ENCODE results near the gene ZNF236. TPM values are rescaled to one million over a fixed set of nuclear protein-coding genes. Genes with fewer than 3 reads are reported as not detected.

The ZNF236 gene
- total and polyA plus RNA-seq, 2 donors (not counting 1 experiment from before 2014, with no cell fraction given) = 8.9 to 39.5 TPM

GRCh38 chr18:76905821-76906220, 83.5 kb downstream of the ZNF236 start:
- ChIA-PET CTCF (interaction anchor here (0.8 to 1.3 kb wide), 3 partner anchors 103 to 745 kb away, joined by 3 to 5 read pairs (median 4); no protein-coding TSS in a partner anchor), POLR2A (no interaction called here)
- H3K4me3 ChIP-seq (ENCODE audit: control extremely low read depth in 1 of 5, extremely low read depth in 1 of 5, insufficient read depth in 1 of 5, low read depth in 2 of 5, low read length in 4 of 5) = no peak overlapping the region
- H2AFZ ChIP-seq (ENCODE audit: insufficient read depth, low read depth, low read length, poor library complexity, severe bottlenecking) = no peak overlapping the region
- ATAC-seq (ENCODE audit: low read depth) (no peak), DNase-seq (no peak)
- WGBS (ENCODE audit: insufficient coverage) = 100% methylated on average over 3 of the region's 4 CpGs
- no peaks in the 10 kb centered on the region for H3K27me3 ChIP-seq (replicated peaks in 1 of 4; ENCODE audit: control extremely low read depth in 1 of 4, control insufficient read depth in 3 of 4, insufficient read depth in 4 of 4, low read length in 3 of 4)
- intact Hi-C loops (cut with micrococcal nuclease) = no loop called here
- no peaks in the 10 kb centered on the region for H3K4me1 Mint-ChIP-seq
- H3K27ac Mint-ChIP-seq = no peak overlapping the region
- TF ChIP-seq CTCF (IDR thresholded peaks at IDR 0.05) (no peak), EZH2 (IDR thresholded peaks at IDR 0.05; ENCODE audit: borderline replicate concordance, insufficient read depth, low read depth, low read length, poor library complexity, severe bottlenecking) (no peak)
- H4K20me1 ChIP-seq (ENCODE audit: control insufficient read depth, insufficient read depth, low read length, poor library complexity, severe bottlenecking) = no peaks in the 10 kb centered on the region
- H3K27me3 Mint-ChIP-seq = no peaks in the 10 kb centered on the region
- no peaks in the 10 kb centered on the region for H3K79me2 ChIP-seq (ENCODE audit: control insufficient read depth, insufficient read depth, low read length)
- no peaks in the 10 kb centered on the region for H3K9me3 Mint-ChIP-seq (ENCODE audit: insufficient read depth)
- no peaks in the 10 kb centered on the region for H3K4me1 ChIP-seq (ENCODE audit: control insufficient read depth in 2 of 2, insufficient read depth in 2 of 2, low read length in 2 of 2)
- no peak overlapping the region for H3K4me2 ChIP-seq (replicated peaks; ENCODE audit: low read depth, low read length, poor library complexity, severe bottlenecking)
- H3K9ac ChIP-seq (ENCODE audit: low read length) = no peak overlapping the region
- H3K9me3 ChIP-seq (ENCODE audit: control extremely low read depth in 1 of 3, control insufficient read depth in 2 of 3, insufficient read depth in 1 of 3, low read length in 2 of 3) = no peaks in the 10 kb centered on the region
- no peak overlapping the region for H3K27ac ChIP-seq (ENCODE audit: low read length in 2 of 2)
- H3K4me3 Mint-ChIP-seq = no peak overlapping the region
- peaks cover 4 to 50% of the 10 kb centered on the region in 2 experiments for H3K36me3 ChIP-seq (replicated peaks in 1 of 2; ENCODE audit: control extremely low read depth in 1 of 2, control insufficient read depth in 1 of 2, extremely low read depth in 1 of 2, insufficient read depth in 2 of 2, low read length in 1 of 2)

- Histone ChIP-seq H3K4me3 (ENCODE audit: control extremely low read depth in 1 of 5, extremely low read depth in 1 of 5, insufficient read depth in 1 of 5, low read depth in 2 of 5, low read length in 4 of 5) (no peak overlapping the region), H3K27me3 (replicated peaks in 1 of 4; ENCODE audit: control extremely low read depth in 1 of 4, control insufficient read depth in 3 of 4, insufficient read depth in 4 of 4, low read length in 3 of 4) (no peaks in the 10 kb centered on the region), H3K9me3 (ENCODE audit: control extremely low read depth in 1 of 3, control insufficient read depth in 2 of 3, insufficient read depth in 1 of 3, low read length in 2 of 3) (no peaks in the 10 kb centered on the region), H3K4me1 (ENCODE audit: control insufficient read depth in 2 of 2, insufficient read depth in 2 of 2, low read length in 2 of 2) (no peaks in the 10 kb centered on the region), H3K9ac (ENCODE audit: low read length) (no peak overlapping the region), H2AFZ (ENCODE audit: insufficient read depth, low read depth, low read length, poor library complexity, severe bottlenecking) (no peak overlapping the region), H3K27ac (ENCODE audit: low read length in 2 of 2) (no peak overlapping the region), H3K4me2 (replicated peaks; ENCODE audit: low read depth, low read length, poor library complexity, severe bottlenecking) (no peak overlapping the region), H3K36me3 (replicated peaks in 1 of 2; ENCODE audit: control extremely low read depth in 1 of 2, control insufficient read depth in 1 of 2, extremely low read depth in 1 of 2, insufficient read depth in 2 of 2, low read length in 1 of 2) (peaks cover 8 to 64% of the 10 kb centered on the region in 2 experiments), H3K79me2 (ENCODE audit: control insufficient read depth, insufficient read depth, low read length) (no peaks in the 10 kb centered on the region), H4K20me1 (ENCODE audit: control insufficient read depth, insufficient read depth, low read length, poor library complexity, severe bottlenecking) (no peaks in the 10 kb centered on the region)
- ChIA-PET CTCF (interaction anchor here (1.3 kb wide), 1 partner anchor 104 kb away, joined by 3 read pairs; no protein-coding TSS in a partner anchor), POLR2A (no interaction called here)
- Mint-ChIP-seq H3K27ac (no peak overlapping the region), H3K9me3 (ENCODE audit: insufficient read depth) (no peaks in the 10 kb centered on the region), H3K27me3 (no peaks in the 10 kb centered on the region), H3K4me1 (no peaks in the 10 kb centered on the region), H3K4me3 (no peak overlapping the region)
- intact Hi-C loops (cut with micrococcal nuclease) = no loop called here
- TF ChIP-seq CTCF (IDR thresholded peaks at IDR 0.05) = no peak
- TF ChIP-seq EZH2 (IDR thresholded peaks at IDR 0.05; ENCODE audit: borderline replicate concordance, insufficient read depth, low read depth, low read length, poor library complexity, severe bottlenecking) = no peak
- DNase-seq (no peak), ATAC-seq (ENCODE audit: low read depth) (no peak)
- 99% methylated on average over 10 of the region's 10 CpGs for WGBS (ENCODE audit: insufficient coverage)
Measured at GRCh38 chr18:76908277-76908676, 85.9 kb downstream of the ZNF236 start.
